Activated CD4-positive, CD25-positive, alpha-beta regulatory T cell treated with anti-CD3 and anti-CD28 coated beads, Interleukin-2, amount 50 U/mL, for 16 hours (primary cell): ENCODE measurements around the gene MCM7.
"Not testable (repeated sequence)": the region's sequence is repeated elsewhere in the genome, so short reads cannot be mapped to it uniquely, and the experiment has no call there.

ENCODE experiments used
- DNase-seq: peaks from one replicate; pipeline ENCODE4 v3.0.0-alpha.2; 2020; ENCODE audit warnings: low read depth, low spot score

MCM7 gene

GRCh38 chr7:100101016-100101862, at the start of gene MCM7, which contains the start of gene AP4M1:
Gene MCM7, minus strand, starts transcription at chr7:100101397. Its CDS starts 103 bp downstream, at chr7:100101294.
Gene AP4M1, plus strand, starts transcription at chr7:100101643. Its CDS starts 72 bp downstream, at chr7:100101715.
- peak; percentile 94 for DNase-seq

GRCh38 chr7:100148559-100149328, 47.5 kb upstream of the MCM7 start, which contains the start of gene LAMTOR4:
Gene LAMTOR4, plus strand, starts transcription at chr7:100148918. Its CDS starts 55 bp downstream, at chr7:100148973.
- DNase-seq: peak; percentile 96

- DNase-seq: no peak
Measured at GRCh38 chr7:100148225-100148558, 47.0 kb upstream of the MCM7 start.

GRCh38 chr7:100147278-100147677, 46.1 kb upstream of the MCM7 start:
- no peak for DNase-seq

- not testable (repeated sequence) for DNase-seq
Measured at GRCh38 chr7:100146350-100146749, 45.2 kb upstream of the MCM7 start.

- no peak for DNase-seq
Measured at GRCh38 chr7:100142461-100142860, 41.3 kb upstream of the MCM7 start.

- no peak for DNase-seq
Measured at GRCh38 chr7:100141555-100141949, 40.4 kb upstream of the MCM7 start.

GRCh38 chr7:100137851-100138760, 36.9 kb upstream of the MCM7 start:
- DNase-seq: no peak

- DNase-seq: no peak
Measured at GRCh38 chr7:100132697-100133151, 31.5 kb upstream of the MCM7 start.

- DNase-seq: no peak
Measured at GRCh38 chr7:100132126-100132525, 30.9 kb upstream of the MCM7 start.

- peak; percentile 53 for DNase-seq
Measured at GRCh38 chr7:100130608-100131453, 29.6 kb upstream of the MCM7 start.

- DNase-seq: not testable (repeated sequence)
Measured at GRCh38 chr7:100130220-100130607, 29.0 kb upstream of the MCM7 start.

- no peak for DNase-seq
Measured at GRCh38 chr7:100128637-100128963, 27.4 kb upstream of the MCM7 start.

- DNase-seq: no peak
Measured at GRCh38 chr7:100127866-100128636, 26.9 kb upstream of the MCM7 start.

GRCh38 chr7:100126931-100127865, 26.0 kb upstream of the MCM7 start, which contains the start of gene MBLAC1:
Gene MBLAC1, plus strand, starts transcription at chr7:100126967. Its CDS starts 429 bp downstream, at chr7:100127396.
- peak; percentile 83 for DNase-seq

GRCh38 chr7:100126239-100126930, 25.2 kb upstream of the MCM7 start:
- DNase-seq: no peak

- DNase-seq: no peak
Measured at GRCh38 chr7:100124301-100125230, 23.4 kb upstream of the MCM7 start.
